ENCODE data around the gene ASB8.

DNA sequence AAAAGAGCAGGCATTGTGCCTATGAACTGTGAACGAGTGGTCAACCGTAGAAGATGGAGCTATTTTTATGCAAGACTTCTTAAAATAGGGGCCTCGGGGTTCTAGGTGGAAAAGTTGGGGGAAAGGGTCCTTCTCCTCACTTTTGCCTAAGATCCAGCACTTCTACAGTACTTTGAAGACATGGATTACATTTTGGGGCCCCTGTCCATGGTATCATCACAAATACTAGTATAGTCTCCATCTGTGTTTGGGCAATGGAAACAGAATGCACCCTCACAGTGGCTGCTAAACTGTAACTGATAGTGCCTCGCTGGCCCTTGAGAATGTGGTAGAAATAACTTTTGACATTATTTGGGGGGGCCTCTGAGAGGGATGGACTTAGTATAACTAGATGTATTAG, 20.7 kb upstream of the ASB8 start:
- TF ChIP-seq, protein P1, sequence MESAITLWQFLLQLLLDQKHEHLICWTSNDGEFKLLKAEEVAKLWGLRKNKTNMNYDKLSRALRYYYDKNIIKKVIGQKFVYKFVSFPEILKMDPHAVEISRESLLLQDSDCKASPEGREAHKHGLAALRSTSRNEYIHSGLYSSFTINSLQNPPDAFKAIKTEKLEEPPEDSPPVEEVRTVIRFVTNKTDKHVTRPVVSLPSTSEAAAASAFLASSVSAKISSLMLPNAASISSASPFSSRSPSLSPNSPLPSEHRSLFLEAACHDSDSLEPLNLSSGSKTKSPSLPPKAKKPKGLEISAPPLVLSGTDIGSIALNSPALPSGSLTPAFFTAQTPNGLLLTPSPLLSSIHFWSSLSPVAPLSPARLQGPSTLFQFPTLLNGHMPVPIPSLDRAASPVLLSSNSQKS (CRISPR knock-in tag; IDR thresholded peaks at IDR 0.05) = no peak
- TF ChIP-seq EP300 (IDR thresholded peaks at IDR 0.05; ENCODE audit: low read length) = no peak
- no peak for TF ChIP-seq ZNF408 (CRISPR knock-in tag; IDR thresholded peaks at IDR 0.05; ENCODE audit: low read depth)
- TF ChIP-seq, protein P2, sequence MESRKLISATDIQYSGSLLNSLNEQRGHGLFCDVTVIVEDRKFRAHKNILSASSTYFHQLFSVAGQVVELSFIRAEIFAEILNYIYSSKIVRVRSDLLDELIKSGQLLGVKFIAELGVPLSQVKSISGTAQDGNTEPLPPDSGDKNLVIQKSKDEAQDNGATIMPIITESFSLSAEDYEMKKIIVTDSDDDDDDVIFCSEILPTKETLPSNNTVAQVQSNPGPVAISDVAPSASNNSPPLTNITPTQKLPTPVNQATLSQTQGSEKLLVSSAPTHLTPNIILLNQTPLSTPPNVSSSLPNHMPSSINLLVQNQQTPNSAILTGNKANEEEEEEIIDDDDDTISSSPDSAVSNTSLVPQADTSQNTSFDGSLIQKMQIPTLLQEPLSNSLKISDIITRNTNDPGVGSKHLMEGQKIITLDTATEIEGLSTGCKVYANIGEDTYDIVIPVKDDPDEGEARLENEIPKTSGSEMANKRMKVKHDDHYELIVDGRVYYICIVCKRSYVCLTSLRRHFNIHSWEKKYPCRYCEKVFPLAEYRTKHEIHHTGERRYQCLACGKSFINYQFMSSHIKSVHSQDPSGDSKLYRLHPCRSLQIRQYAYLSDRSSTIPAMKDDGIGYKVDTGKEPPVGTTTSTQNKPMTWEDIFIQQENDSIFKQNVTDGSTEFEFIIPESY (CRISPR knock-in tag; IDR thresholded peaks at IDR 0.05) = no peak
- no peak for TF ChIP-seq HNRNPUL1 (IDR thresholded peaks at IDR 0.05; ENCODE audit: low read length)
